Measurements from ENCODE around the gene PCDHA10.
"Not testable (repeated sequence)": the region's sequence is repeated elsewhere in the genome, so short reads cannot be mapped to it uniquely, and the experiment has no call there.

The PCDHA10 gene

DNA sequence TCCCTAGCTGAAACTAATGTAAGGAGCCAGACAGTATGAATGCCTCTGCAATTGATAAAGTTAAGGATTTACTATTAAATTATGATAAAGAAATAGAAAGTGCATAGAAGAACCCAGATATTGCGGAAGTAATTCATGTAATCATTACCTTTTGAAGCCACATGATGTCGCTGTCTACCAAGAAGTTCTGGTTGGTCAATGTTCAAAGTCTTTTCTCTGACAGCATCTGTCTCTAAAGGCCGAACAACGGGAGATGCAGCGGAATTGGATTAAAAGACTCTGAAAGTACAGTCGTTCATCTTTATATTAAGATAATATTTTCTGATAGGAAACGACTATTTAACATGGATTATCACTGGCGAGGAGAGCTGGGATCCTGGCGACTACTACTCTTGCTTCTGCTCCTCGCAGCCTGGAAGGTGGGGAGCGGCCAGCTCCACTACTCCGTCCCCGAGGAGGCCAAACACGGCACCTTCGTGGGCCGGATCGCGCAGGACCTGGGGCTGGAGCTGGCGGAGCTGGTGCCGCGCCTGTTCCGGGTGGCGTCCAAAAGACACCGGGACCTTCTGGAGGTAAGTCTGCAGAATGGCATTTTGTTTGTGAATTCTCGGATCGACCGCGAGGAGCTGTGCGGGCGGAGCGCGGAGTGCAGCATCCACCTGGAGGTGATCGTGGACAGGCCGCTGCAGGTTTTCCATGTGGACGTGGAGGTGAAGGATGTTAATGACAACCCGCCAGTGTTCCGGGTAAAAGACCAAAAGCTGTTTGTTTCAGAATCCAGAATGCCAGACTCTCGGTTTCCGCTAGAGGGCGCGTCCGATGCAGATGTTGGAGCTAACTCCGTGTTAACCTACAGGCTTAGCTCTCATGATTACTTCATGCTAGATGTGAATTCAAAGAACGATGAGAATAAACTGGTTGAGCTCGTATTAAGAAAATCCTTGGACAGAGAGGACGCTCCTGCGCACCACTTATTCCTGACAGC is 14.4 kb upstream of the PCDHA10 start, which contains the start of gene PCDHA8:
Gene PCDHA8 (plus strand): TSS at position 210 of the 985 bp plus-strand sequence. CDS start 135 bp downstream, at position 345.
- TF ChIP-seq, protein P1, sequence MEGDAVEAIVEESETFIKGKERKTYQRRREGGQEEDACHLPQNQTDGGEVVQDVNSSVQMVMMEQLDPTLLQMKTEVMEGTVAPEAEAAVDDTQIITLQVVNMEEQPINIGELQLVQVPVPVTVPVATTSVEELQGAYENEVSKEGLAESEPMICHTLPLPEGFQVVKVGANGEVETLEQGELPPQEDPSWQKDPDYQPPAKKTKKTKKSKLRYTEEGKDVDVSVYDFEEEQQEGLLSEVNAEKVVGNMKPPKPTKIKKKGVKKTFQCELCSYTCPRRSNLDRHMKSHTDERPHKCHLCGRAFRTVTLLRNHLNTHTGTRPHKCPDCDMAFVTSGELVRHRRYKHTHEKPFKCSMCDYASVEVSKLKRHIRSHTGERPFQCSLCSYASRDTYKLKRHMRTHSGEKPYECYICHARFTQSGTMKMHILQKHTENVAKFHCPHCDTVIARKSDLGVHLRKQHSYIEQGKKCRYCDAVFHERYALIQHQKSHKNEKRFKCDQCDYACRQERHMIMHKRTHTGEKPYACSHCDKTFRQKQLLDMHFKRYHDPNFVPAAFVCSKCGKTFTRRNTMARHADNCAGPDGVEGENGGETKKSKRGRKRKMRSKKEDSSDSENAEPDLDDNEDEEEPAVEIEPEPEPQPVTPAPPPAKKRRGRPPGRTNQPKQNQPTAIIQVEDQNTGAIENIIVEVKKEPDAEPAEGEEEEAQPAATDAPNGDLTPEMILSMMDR (IDR thresholded peaks at IDR 0.05; ENCODE audit: extremely low read depth, missing control alignments), result no peak
- DNase-seq (ENCODE audit: low spot score), result no peak

DNA sequence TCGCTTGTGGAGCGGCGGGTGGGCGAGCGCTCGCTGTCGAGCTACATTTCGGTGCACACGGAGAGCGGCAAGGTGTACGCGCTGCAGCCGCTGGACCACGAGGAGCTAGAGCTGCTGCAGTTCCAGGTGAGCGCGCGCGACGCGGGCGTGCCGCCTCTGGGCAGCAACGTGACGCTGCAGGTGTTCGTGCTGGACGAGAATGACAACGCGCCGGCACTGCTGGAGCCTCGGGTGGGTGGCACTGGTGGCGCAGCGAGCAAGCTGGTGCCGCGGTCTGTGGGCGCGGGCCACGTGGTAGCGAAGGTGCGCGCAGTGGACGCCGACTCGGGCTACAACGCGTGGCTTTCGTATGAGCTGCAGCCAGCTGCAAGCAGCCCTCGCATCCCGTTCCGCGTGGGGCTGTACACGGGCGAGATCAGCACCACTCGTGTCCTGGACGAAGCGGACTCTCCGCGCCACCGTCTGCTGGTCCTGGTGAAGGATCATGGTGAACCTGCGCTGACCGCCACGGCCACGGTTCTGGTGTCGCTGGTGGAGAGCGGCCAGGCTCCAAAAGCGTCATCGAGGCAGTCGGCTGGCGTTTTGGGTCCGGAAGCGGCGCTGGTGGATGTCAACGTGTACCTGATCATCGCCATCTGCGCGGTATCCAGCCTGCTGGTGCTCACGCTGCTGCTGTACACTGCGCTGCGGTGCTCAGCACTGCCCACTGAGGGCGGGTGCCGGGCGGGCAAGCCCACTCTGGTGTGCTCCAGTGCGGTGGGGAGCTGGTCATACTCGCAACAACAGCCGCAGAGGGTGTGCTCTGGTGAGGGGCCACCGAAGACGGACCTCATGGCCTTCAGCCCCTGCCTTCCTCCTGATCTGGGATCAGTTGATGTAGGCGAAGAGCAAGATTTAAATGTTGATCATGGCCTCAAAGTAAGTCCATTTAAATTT is 12.6 kb upstream of the PCDHA10 start:
- TF ChIP-seq, protein P1 (IDR thresholded peaks at IDR 0.05; ENCODE audit: extremely low read depth, missing control alignments), result no peak
- DNase-seq (ENCODE audit: low spot score), result no peak

DNA sequence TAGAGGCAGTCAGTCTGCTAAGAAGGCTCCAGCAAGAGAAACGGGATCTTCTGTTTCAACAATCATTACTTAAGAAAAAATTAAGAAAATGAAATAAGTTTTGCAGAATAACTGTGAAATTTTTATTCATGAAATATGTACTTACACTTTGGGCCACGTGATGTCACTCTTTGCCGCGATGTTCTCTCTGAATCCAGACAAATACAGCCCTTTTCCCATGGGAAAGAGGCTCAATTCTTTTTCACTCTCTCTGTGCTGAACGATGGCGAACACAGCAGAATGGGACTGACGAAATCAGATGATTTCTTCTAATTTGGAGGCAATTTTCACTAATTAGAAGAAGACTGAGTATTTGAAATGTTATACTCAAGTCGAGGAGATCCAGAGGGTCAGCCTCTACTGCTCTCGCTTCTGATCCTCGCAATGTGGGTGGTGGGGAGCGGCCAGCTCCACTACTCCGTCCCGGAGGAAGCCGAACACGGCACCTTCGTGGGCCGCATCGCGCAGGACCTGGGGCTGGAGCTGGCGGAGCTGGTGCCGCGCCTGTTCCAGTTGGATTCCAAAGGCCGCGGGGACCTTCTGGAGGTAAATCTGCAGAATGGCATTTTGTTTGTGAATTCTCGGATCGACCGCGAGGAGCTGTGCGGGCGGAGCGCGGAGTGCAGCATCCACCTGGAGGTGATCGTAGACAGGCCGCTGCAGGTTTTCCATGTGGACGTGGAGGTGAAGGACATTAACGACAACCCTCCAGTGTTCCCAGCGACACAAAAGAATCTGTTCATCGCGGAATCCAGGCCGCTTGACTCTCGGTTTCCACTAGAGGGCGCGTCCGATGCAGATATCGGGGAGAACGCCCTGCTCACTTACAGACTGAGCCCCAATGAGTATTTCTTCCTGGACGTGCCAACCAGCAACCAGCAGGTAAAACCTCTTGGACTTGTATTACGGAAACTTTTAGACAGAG is 7.3 kb upstream of the PCDHA10 start, which contains the start of gene PCDHA9:
Gene PCDHA9 (plus strand): TSS at position 244 of the 964 bp plus-strand sequence. CDS start 114 bp downstream, at position 358.
- not testable (repeated sequence) for DNase-seq (ENCODE audit: low spot score)

DNA sequence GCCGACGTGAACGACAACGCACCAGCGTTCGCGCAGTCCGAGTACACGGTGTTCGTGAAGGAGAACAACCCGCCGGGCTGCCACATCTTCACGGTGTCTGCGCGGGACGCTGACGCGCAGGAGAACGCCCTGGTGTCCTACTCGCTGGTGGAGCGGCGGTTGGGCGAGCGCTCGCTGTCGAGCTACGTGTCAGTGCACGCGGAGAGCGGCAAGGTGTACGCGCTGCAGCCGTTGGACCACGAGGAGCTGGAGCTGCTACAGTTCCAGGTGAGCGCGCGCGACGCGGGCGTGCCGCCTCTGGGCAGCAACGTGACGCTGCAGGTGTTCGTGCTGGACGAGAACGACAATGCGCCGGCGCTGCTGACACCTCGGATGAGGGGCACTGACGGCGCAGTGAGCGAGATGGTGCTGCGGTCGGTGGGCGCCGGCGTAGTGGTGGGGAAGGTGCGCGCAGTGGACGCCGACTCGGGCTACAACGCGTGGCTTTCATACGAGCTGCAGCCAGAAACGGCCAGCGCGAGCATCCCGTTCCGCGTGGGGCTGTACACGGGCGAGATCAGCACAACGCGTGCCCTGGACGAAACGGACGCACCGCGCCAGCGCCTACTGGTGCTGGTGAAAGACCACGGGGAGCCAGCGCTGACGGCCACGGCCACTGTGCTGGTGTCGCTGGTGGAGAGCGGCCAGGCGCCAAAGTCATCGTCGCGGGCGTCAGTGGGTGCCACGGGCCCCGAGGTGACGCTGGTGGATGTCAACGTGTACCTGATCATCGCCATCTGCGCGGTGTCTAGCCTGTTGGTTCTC is 5.7 kb upstream of the PCDHA10 start:
- not testable (repeated sequence) for DNase-seq (ENCODE audit: low spot score)

DNA sequence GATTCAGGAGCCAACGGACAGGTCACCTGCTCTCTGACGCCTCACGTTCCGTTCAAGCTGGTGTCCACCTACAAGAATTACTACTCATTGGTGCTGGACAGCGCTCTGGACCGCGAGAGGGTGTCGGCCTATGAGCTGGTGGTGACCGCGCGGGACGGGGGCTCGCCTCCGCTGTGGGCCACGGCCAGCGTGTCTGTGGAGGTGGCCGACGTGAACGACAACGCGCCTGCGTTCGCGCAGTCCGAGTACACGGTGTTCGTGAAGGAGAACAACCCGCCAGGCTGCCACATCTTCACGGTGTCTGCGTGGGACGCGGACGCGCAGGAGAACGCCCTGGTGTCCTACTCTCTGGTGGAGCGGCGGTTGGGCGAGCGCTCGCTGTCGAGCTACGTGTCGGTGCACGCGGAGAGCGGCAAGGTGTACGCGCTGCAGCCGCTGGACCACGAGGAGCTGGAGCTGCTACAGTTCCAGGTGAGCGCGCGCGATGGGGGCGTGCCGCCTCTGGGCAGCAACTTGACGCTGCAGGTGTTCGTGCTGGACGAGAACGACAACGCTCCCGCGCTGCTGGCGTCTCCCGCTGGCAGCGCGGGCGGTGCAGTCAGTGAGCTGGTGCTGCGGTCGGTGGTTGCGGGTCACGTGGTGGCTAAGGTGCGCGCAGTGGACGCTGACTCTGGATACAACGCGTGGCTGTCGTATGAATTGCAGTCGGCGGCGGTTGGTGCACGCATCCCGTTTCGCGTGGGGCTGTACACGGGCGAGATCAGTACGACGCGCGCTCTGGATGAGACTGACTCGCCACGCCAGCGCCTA is 1.7 kb downstream of the PCDHA10 start:
- TF ChIP-seq, protein P1 (IDR thresholded peaks at IDR 0.05; ENCODE audit: extremely low read depth, missing control alignments), result no peak
- DNase-seq (ENCODE audit: low spot score), result no peak

DNA sequence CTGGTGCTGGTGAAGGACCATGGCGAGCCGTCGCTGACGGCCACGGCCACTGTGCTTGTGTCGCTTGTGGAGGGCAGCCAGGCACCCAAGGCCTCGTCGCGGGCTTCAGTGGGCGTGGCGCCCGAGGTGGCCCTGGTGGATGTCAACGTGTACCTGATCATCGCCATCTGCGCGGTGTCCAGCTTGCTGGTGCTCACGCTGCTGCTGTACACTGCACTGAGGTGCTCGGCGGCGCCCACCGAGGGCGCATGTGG is 2.2 kb downstream of the PCDHA10 start:
- no peak for DNase-seq (ENCODE audit: low spot score)

More for the DNA sequence above, 2.2 kb downstream of the PCDHA10 start:
- TF ChIP-seq, protein P1 (IDR thresholded peaks at IDR 0.05; ENCODE audit: extremely low read depth, missing control alignments), result no peak

Data from GM20000 (cell line).